Liver (tissue), 9 donors: ENCODE results near the gene LEKR1. TPM values are rescaled to one million over a fixed set of nuclear protein-coding genes. Genes with fewer than 3 reads are reported as not detected.

ENCODE experiments used
- DNase-seq: peaks from one replicate; pipeline ENCODE4 v3.0.0-alpha.2; 2017; ENCODE audit warnings: low spot score
- H3K27ac ChIP-seq, 2 donors: one replicate each; pipeline ENCODE4 v1.7.0; 2013; ENCODE audit warnings: inconsistent platforms in 2 of 2, low read length in 2 of 2, control low read depth in 1 of 2, low read depth in 1 of 2, mild to moderate bottlenecking in 1 of 2
- H3K27me3 ChIP-seq, 4 donors: one replicate each; pipeline versions ENCODE4 v1.6.1 to v1.7.0; 2013; ENCODE audit warnings: low read length in 3 of 4, inconsistent platforms in 1 of 4, mild to moderate bottlenecking in 1 of 4, moderate library complexity in 1 of 4; ENCODE audit not compliant: control insufficient read depth in 4 of 4, insufficient read depth in 4 of 4
- H3K36me3 ChIP-seq, 4 donors: one replicate each; pipeline versions ENCODE4 v1.6.1 to v1.7.0; 2013; ENCODE audit warnings: low read length in 3 of 4, mild to moderate bottlenecking in 3 of 4, low read depth in 1 of 4, moderate library complexity in 1 of 4; ENCODE audit not compliant: control insufficient read depth in 4 of 4, insufficient read depth in 3 of 4
- H3K4me1 ChIP-seq, 4 donors: one replicate each; pipeline versions ENCODE4 v1.6.1 to v1.7.0; 2013; ENCODE audit warnings: low read length in 3 of 4, mild to moderate bottlenecking in 3 of 4, moderate library complexity in 1 of 4; ENCODE audit not compliant: control insufficient read depth in 4 of 4, insufficient read depth in 4 of 4
- H3K4me3 ChIP-seq, 3 donors: one replicate each; pipeline versions ENCODE4 v1.6.1 to v1.7.0; 2013; ENCODE audit warnings: low read length in 3 of 3, control low read depth in 1 of 3, low read depth in 1 of 3, mild to moderate bottlenecking in 1 of 3
- H3K9ac ChIP-seq, 2 donors: one replicate each; pipeline ENCODE4 v1.7.0; 2013; ENCODE audit warnings: low read length in 2 of 2, mild to moderate bottlenecking in 2 of 2, moderate library complexity in 2 of 2, control low read depth in 1 of 2, low read depth in 1 of 2
- H3K9me3 ChIP-seq, 4 donors: one replicate each; pipeline versions ENCODE4 v1.6.1 to v1.7.0; 2013; ENCODE audit warnings: low read length in 3 of 4; ENCODE audit not compliant: control insufficient read depth in 4 of 4
- FOXA2 ChIP-seq: IDR thresholded peaks from 2 replicates; pipeline ENCODE4 v1.6.1; 2016; ENCODE audit warnings: antibody characterized with exemption
- GABPA ChIP-seq, 2 donors: IDR thresholded peaks in 1 of 2; conservative IDR thresholded peaks in 1 of 2; 2 replicates each; pipeline ENCODE4 v1.6.1; 2016; ENCODE audit warnings: antibody characterized with exemption in 2 of 2, mild to moderate bottlenecking in 1 of 2, moderate library complexity in 1 of 2
- HNF4A ChIP-seq, 2 donors: conservative IDR thresholded peaks; 2 replicates each; pipeline ENCODE4 v1.6.1; 2016; ENCODE audit warnings: antibody characterized with exemption in 2 of 2, mild to moderate bottlenecking in 2 of 2
- HNF4G ChIP-seq: IDR thresholded peaks from 2 replicates; pipeline ENCODE4 v1.6.1; 2016; ENCODE audit warnings: antibody characterized with exemption
- JUND ChIP-seq, 2 donors: IDR thresholded peaks; 2 replicates each; pipeline ENCODE4 v1.6.1; 2016; ENCODE audit warnings: antibody characterized with exemption in 2 of 2
- NR2F2 ChIP-seq: IDR thresholded peaks from 2 replicates; pipeline ENCODE4 v1.6.1; 2016; ENCODE audit warnings: antibody characterized with exemption
- RAD21 ChIP-seq, 2 donors: IDR thresholded peaks; 2 replicates each; pipeline ENCODE4 v1.6.1; 2016; ENCODE audit warnings: antibody characterized with exemption in 2 of 2, mild to moderate bottlenecking in 2 of 2
- RXRA ChIP-seq, 2 donors: IDR thresholded peaks; 2 replicates each; pipeline ENCODE4 v1.6.1; 2017 to 2018; ENCODE audit warnings: antibody characterized with exemption in 2 of 2, mild to moderate bottlenecking in 1 of 2
- SP1 ChIP-seq: IDR thresholded peaks from 2 replicates; pipeline ENCODE4 v1.6.1; 2018; ENCODE audit warnings: antibody characterized with exemption, mild to moderate bottlenecking
- WGBS: extraction: QIAGEN DNeasy Blood & Tissue Kit; methylation state at CpG from one replicate; pipeline ENCODE4 v1.1.7; 2013; 5-methylcytosine and 5-hydroxymethylcytosine counted together
- polyA plus RNA-seq, 2 donors: library from polyadenylated mRNA; stranded (reverse) in 1 of 2; unstranded in 1 of 2; fragments of 200-250 nt in 1 of 2; fragments of >200 nt in 1 of 2; fragmentation: Nextera tagmentation in 1 of 2; extraction: Ambion mirVana in 1 of 2; gene quantifications; one replicate each; pipeline versions ENCODE4 v1.2.1 to v1.2.3, GENCODE V29; 2013 to 2015
- total RNA-seq, 2 donors: library from RNA; depleted of rRNA; stranded (reverse); fragments of >200 nt; gene quantifications; one replicate each; pipeline ENCODE4 v1.2.3, GENCODE V29; 2014
- TF ChIP-seq, protein P1 (sequence below): IDR thresholded peaks from 2 replicates; pipeline ENCODE4 v1.6.1; 2016; ENCODE audit warnings: antibody characterized with exemption, mild to moderate bottlenecking
- TF ChIP-seq, protein P2 (sequence below): IDR thresholded peaks from 2 replicates; pipeline ENCODE4 v1.6.1; 2016; ENCODE audit warnings: antibody characterized with exemption
- TF ChIP-seq, protein P3 (sequence below): IDR thresholded peaks from 2 replicates; pipeline ENCODE4 v1.6.1; 2016; ENCODE audit warnings: antibody characterized with exemption
- TF ChIP-seq, protein P4 (sequence below): fragments of 150-350 bp; IDR thresholded peaks from 2 replicates; pipeline ENCODE4 v1.5.1; 2017; ENCODE audit warnings: improper control_type of control experiment, low read depth, low read length; ENCODE audit not compliant: missing input control
- TF ChIP-seq, protein P5 (sequence below): IDR thresholded peaks from 2 replicates; pipeline ENCODE4 v1.6.1; 2016; ENCODE audit warnings: antibody characterized with exemption
- donor health status: healthy.
- donor health status: healthy.
- donor health status: healthy.
- donor health status: healthy.
- donor health status: healthy.

LEKR1 gene
- total and polyA plus RNA-seq, 4 donors, result 0.19 to 0.72 (median 0.44) TPM

DNA sequence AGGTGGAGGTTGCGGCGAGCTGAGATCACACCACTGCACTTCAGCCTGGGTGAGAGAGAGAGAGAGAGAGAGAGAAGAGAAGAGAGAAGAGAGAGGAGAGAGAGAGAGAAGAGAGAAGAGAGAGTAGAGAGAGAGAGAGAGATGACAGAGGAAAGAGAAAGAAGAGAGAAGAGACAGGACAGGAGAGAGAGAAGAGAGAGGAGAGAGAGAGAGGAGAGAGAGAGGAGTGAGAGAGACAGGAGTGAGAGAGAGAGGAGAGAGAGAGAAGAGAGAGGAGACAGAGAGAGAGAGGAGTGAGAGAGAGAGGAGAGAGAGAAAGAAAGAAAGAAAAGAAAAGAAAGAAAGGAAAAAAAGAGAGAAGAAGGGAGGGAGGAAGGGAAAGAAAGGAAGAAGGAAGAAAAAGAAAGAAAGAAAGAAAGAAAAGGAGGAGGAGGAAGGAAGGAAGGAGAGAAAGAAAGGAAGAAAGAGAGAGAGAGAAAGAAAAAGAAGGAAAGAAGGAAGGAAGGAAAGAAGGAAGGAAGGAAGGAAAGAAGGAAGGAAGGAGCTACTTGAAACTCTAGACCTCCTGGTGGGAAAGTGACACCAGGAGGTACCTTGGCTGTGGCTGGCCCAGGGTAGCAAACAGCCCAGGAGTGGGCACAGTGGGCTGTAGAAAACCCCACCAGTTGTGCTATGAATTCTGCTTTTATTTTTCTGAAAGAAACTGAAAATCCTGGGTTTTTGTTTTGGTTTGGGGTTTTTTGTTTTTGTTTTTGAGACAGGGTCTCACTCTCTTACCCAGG lies 245.8 kb downstream of the LEKR1 start:
- Histone ChIP-seq H3K9ac (no peak overlapping the region), H3K9me3 (no peaks in the 10 kb centered on the region), H3K4me3 (no peak overlapping the region), H3K36me3 (no peaks in the 10 kb centered on the region), H3K27ac (no peak overlapping the region), H3K27me3 (no peaks in the 10 kb centered on the region), H3K4me1 (peaks cover 0 to 17% (median 10%) of the 10 kb centered on the region in 4 donors)
- WGBS, result 98% methylated on average over 2 of the region's 2 CpGs
- no peak for DNase-seq
- no peak for TF ChIP-seq RXRA (IDR thresholded peaks at IDR 0.05)
- TF ChIP-seq NR2F2, result no peak
- TF ChIP-seq HNF4G, result no peak
- no peak for TF ChIP-seq FOXA2
- TF ChIP-seq, protein P1, sequence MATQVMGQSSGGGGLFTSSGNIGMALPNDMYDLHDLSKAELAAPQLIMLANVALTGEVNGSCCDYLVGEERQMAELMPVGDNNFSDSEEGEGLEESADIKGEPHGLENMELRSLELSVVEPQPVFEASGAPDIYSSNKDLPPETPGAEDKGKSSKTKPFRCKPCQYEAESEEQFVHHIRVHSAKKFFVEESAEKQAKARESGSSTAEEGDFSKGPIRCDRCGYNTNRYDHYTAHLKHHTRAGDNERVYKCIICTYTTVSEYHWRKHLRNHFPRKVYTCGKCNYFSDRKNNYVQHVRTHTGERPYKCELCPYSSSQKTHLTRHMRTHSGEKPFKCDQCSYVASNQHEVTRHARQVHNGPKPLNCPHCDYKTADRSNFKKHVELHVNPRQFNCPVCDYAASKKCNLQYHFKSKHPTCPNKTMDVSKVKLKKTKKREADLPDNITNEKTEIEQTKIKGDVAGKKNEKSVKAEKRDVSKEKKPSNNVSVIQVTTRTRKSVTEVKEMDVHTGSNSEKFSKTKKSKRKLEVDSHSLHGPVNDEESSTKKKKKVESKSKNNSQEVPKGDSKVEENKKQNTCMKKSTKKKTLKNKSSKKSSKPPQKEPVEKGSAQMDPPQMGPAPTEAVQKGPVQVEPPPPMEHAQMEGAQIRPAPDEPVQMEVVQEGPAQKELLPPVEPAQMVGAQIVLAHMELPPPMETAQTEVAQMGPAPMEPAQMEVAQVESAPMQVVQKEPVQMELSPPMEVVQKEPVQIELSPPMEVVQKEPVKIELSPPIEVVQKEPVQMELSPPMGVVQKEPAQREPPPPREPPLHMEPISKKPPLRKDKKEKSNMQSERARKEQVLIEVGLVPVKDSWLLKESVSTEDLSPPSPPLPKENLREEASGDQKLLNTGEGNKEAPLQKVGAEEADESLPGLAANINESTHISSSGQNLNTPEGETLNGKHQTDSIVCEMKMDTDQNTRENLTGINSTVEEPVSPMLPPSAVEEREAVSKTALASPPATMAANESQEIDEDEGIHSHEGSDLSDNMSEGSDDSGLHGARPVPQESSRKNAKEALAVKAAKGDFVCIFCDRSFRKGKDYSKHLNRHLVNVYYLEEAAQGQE, result no peak
- no peak for TF ChIP-seq GABPA (IDR thresholded peaks at IDR 0.05 in 1 of 2, conservative IDR thresholded peaks at IDR 0.05 in 1 of 2)
- TF ChIP-seq RAD21 (IDR thresholded peaks at IDR 0.05), result no peak
- TF ChIP-seq, protein P2, sequence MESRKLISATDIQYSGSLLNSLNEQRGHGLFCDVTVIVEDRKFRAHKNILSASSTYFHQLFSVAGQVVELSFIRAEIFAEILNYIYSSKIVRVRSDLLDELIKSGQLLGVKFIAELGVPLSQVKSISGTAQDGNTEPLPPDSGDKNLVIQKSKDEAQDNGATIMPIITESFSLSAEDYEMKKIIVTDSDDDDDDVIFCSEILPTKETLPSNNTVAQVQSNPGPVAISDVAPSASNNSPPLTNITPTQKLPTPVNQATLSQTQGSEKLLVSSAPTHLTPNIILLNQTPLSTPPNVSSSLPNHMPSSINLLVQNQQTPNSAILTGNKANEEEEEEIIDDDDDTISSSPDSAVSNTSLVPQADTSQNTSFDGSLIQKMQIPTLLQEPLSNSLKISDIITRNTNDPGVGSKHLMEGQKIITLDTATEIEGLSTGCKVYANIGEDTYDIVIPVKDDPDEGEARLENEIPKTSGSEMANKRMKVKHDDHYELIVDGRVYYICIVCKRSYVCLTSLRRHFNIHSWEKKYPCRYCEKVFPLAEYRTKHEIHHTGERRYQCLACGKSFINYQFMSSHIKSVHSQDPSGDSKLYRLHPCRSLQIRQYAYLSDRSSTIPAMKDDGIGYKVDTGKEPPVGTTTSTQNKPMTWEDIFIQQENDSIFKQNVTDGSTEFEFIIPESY, result no peak
- no peak for TF ChIP-seq JUND (IDR thresholded peaks at IDR 0.05)
- TF ChIP-seq, protein P3, sequence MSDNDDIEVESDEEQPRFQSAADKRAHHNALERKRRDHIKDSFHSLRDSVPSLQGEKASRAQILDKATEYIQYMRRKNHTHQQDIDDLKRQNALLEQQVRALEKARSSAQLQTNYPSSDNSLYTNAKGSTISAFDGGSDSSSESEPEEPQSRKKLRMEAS, result no peak
- TF ChIP-seq, protein P4, sequence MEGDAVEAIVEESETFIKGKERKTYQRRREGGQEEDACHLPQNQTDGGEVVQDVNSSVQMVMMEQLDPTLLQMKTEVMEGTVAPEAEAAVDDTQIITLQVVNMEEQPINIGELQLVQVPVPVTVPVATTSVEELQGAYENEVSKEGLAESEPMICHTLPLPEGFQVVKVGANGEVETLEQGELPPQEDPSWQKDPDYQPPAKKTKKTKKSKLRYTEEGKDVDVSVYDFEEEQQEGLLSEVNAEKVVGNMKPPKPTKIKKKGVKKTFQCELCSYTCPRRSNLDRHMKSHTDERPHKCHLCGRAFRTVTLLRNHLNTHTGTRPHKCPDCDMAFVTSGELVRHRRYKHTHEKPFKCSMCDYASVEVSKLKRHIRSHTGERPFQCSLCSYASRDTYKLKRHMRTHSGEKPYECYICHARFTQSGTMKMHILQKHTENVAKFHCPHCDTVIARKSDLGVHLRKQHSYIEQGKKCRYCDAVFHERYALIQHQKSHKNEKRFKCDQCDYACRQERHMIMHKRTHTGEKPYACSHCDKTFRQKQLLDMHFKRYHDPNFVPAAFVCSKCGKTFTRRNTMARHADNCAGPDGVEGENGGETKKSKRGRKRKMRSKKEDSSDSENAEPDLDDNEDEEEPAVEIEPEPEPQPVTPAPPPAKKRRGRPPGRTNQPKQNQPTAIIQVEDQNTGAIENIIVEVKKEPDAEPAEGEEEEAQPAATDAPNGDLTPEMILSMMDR, result no peak

DNA sequence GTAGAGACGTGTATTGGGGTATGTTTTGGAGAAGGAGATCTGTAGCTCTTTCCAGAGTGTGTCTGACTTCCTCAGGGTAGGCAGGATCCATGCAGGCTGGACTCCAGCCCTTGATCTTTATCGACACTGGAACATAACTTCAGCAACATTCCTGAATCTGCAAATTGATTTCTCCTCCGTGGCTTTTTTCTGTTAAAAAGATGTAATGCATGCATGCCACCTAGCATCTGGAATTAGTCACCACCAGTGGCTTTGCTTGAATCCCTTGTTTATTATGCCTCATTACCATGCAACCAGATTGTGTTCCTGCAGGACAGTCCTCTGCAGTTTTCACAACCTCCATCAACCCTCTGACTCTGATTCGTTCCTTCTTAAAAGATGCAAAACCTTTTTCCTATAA lies 247.7 kb downstream of the LEKR1 start:
- Histone ChIP-seq H3K27me3 (no peaks in the 10 kb centered on the region), H3K4me3 (no peak overlapping the region), H3K9ac (no peak overlapping the region), H3K36me3 (no peaks in the 10 kb centered on the region), H3K27ac (no peak overlapping the region), H3K9me3 (no peaks in the 10 kb centered on the region), H3K4me1 (peaks cover 0 to 17% (median 10%) of the 10 kb centered on the region in 4 donors)
- WGBS, result 73% methylated on average over 4 of the region's 4 CpGs
- no peak for DNase-seq
- TF ChIP-seq, protein P4, result no peak
- TF ChIP-seq SP1 (no peak), RXRA (IDR thresholded peaks at IDR 0.05) (no peak), HNF4A (conservative IDR thresholded peaks at IDR 0.05) (no peak), HNF4G (no peak), FOXA2 (no peak)
- TF ChIP-seq, protein P1, result no peak
- TF ChIP-seq, protein P5, sequence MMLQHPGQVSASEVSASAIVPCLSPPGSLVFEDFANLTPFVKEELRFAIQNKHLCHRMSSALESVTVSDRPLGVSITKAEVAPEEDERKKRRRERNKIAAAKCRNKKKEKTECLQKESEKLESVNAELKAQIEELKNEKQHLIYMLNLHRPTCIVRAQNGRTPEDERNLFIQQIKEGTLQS, result no peak
